ENCODE data around the gene SLC7A5.

GRCh38 chr16:87808108-87808507, 61.2 kb downstream of the SLC7A5 start:
- no peak for TF ChIP-seq POLR2AphosphoS5 (IDR thresholded peaks at IDR 0.05; ENCODE audit: low read depth, low read length)
- TF ChIP-seq POLR2A (IDR thresholded peaks at IDR 0.05; ENCODE audit: low read depth, low read length) = no peak

Measured in GM12892 (cell line).